HCT116 (cell line): ENCODE measurements around the gene ANKRD2. TPM values are rescaled to one million over a fixed set of nuclear protein-coding genes. Genes with fewer than 3 reads are reported as not detected.

Experiments
- ATAC-seq: fragments of 200-7000 bp; cut with Tn5 transposase; 2 replicates; pipeline ENCODE4 v1.9.1; 2020; ENCODE audit warnings: mild to moderate bottlenecking, moderate library complexity
- BruUV-seq: library from RNA; stranded (reverse); fragments of 400-500 nt; replicated peaks from 2 replicates; lab custom pipeline; 2021; lab: Mats Ljungman, UMichigan
- CTCF ChIA-PET: fragments of 300-600 bp; sonication (Branson Sonifier 250); formaldehyde crosslinking; loops from one replicate; lab custom pipeline; 2021; ENCODE audit warnings: antibody characterized with exemption; lab: Charles Lee
- POLR2A ChIA-PET: fragments of 300-600, 350-600 bp; sonication (Branson Sonifier 250); formaldehyde crosslinking; loops from one replicate; lab custom pipeline; 2021; ENCODE audit warnings: antibody characterized with exemption; lab: Charles Lee
- RAD21 ChIA-PET, 2 experiments: fragments of 300-600 bp; sonication (Branson Sonifier 250); formaldehyde crosslinking; loops; one replicate each; lab custom pipeline; 2023; ENCODE audit warnings: low total read pairs in 2 of 2; ENCODE audit not compliant: uncharacterized antibody in 2 of 2, unreplicated experiment in 2 of 2, low non-redundant PET in 1 of 2; lab: Charles Lee
- DNase-seq: peaks from one replicate; pipeline ENCODE4 v3.0.0-alpha.2; 2010; ENCODE audit warnings: low read depth, low spot score
- H2AFZ ChIP-seq: fragments of 200-600 bp; shearing (Covaris generic), sonication (generic); 2 replicates; pipeline ENCODE4 v1.6.1; 2017; ENCODE audit warnings: low read depth, mixed run types, mixed read lengths, antibody characterized with exemption, low read length; ENCODE audit not compliant: poor library complexity, severe bottlenecking
- H3K27ac ChIP-seq: 2 replicates; pipeline ENCODE4 v1.5.1; 2012; ENCODE audit warnings: low read depth, low read length
- H3K27me3 ChIP-seq: fragments of 200-600 bp; sonication (generic); 2 replicates; pipeline ENCODE4 v1.6.1; 2016; ENCODE audit warnings: mixed run types, low read length, mixed read lengths; ENCODE audit not compliant: insufficient read depth
- H3K36me3 ChIP-seq, 2 experiments: fragments of 200-500 bp in 1 of 2; fragments of 200-600 bp in 1 of 2; sonication (Bioruptor generic) in 1 of 2; sonication (generic) in 1 of 2; 2 replicates each; pipeline versions ENCODE4 v1.5.1 to v1.6.1; 2014 to 2016; ENCODE audit warnings: low read length in 2 of 2, inconsistent platforms in 1 of 2, mixed read lengths in 1 of 2, mixed run types in 1 of 2; ENCODE audit not compliant: insufficient read depth in 2 of 2, control insufficient read depth in 1 of 2
- H3K4me1 ChIP-seq, 2 experiments: fragments of 200-600 bp in 1 of 2; sonication (generic) in 1 of 2; 2 replicates each; pipeline versions ENCODE4 v1.5.1 to v1.6.1; 2012 to 2017; ENCODE audit warnings: low read length in 2 of 2, inconsistent platforms in 1 of 2, mild to moderate bottlenecking in 1 of 2, mixed read lengths in 1 of 2, mixed run types in 1 of 2, moderate library complexity in 1 of 2; ENCODE audit not compliant: insufficient read depth in 2 of 2, control insufficient read depth in 1 of 2
- H3K4me2 ChIP-seq: fragments of 200-600 bp; sonication (generic); 2 replicates; pipeline ENCODE4 v1.6.1; 2017; ENCODE audit warnings: mixed run types, low read length, mixed read lengths
- H3K4me3 ChIP-seq, 2 experiments: fragments of 200-600 bp in 1 of 2; sonication (generic) in 1 of 2; replicated peaks in 1 of 2; 2 replicates each; pipeline ENCODE4 v1.5.1; 2011 to 2016; ENCODE audit warnings: low read length in 2 of 2, control low read depth in 1 of 2, low read depth in 1 of 2, mild to moderate bottlenecking in 1 of 2, mixed read lengths in 1 of 2, mixed run types in 1 of 2
- H3K79me2 ChIP-seq: fragments of 200-600 bp; sonication (generic); 2 replicates; pipeline ENCODE4 v1.6.1; 2017; ENCODE audit warnings: mild to moderate bottlenecking, mixed run types, low read length, moderate library complexity, mixed read lengths; ENCODE audit not compliant: insufficient read depth
- H3K9ac ChIP-seq: fragments of 200-600 bp; sonication (generic); 2 replicates; pipeline ENCODE4 v1.6.1; 2016; ENCODE audit warnings: low read length, mixed read lengths
- H3K9me2 ChIP-seq: fragments of 200-600 bp; sonication (generic), shearing (Covaris generic); 2 replicates; pipeline ENCODE4 v1.6.1; 2017; ENCODE audit warnings: mixed run types, mild to moderate bottlenecking, moderate library complexity; ENCODE audit not compliant: insufficient read depth
- H3K9me3 ChIP-seq, 2 experiments: fragments of 200-500 bp in 1 of 2; fragments of 200-600 bp in 1 of 2; sonication (Bioruptor generic) in 1 of 2; sonication (generic) in 1 of 2; 2 replicates each; pipeline ENCODE4 v1.6.1; 2014 to 2017; ENCODE audit warnings: low read length in 2 of 2, mixed read lengths in 2 of 2, inconsistent platforms in 1 of 2, low read depth in 1 of 2, mild to moderate bottlenecking in 1 of 2, mixed run types in 1 of 2, moderate library complexity in 1 of 2; ENCODE audit not compliant: control insufficient read depth in 1 of 2, insufficient read depth in 1 of 2
- H4K20me1 ChIP-seq: fragments of 200-600 bp; sonication (generic), shearing (Covaris generic); 2 replicates; pipeline ENCODE4 v1.6.1; 2017; ENCODE audit warnings: mixed run types, mild to moderate bottlenecking, moderate library complexity; ENCODE audit not compliant: insufficient read depth
- CBX3 ChIP-seq: IDR thresholded peaks from 2 replicates; pipeline ENCODE4 v1.6.1; 2012; ENCODE audit warnings: low read depth
- CEBPB ChIP-seq: IDR thresholded peaks from 2 replicates; pipeline ENCODE4 v1.6.1; 2012; ENCODE audit warnings: low read depth
- CTCF ChIP-seq, 3 experiments: fragments of 200-600 bp in 1 of 3; sonication (generic) in 1 of 3; IDR thresholded peaks in 2 of 3; conservative IDR thresholded peaks in 1 of 3; 2 replicates each; pipeline ENCODE4 v1.5.1; 2012 to 2017; ENCODE audit warnings: low read depth in 2 of 3, low read length in 2 of 3, antibody characterized with exemption in 1 of 3, borderline replicate concordance in 1 of 3, control low read depth in 1 of 3, mild to moderate bottlenecking in 1 of 3, mixed read lengths in 1 of 3, mixed run types in 1 of 3, moderate library complexity in 1 of 3; ENCODE audit not compliant: insufficient read depth in 1 of 3
- EGR1 ChIP-seq: IDR thresholded peaks from 2 replicates; pipeline ENCODE4 v1.6.1; 2012; ENCODE audit warnings: low read depth
- ELF1 ChIP-seq: IDR thresholded peaks from 2 replicates; pipeline ENCODE4 v1.6.1; 2012; ENCODE audit warnings: low read depth, borderline replicate concordance
- EZH2phosphoT487 ChIP-seq: fragments of 200-600 bp; IDR thresholded peaks from 2 replicates; pipeline ENCODE4 v1.6.1; 2018; ENCODE audit warnings: antibody characterized with exemption, borderline replicate concordance
- MAX ChIP-seq: IDR thresholded peaks from 2 replicates; pipeline ENCODE4 v1.6.1; 2012
- POLR2A ChIP-seq: IDR thresholded peaks from 2 replicates; pipeline ENCODE4 v1.7.0; 2011; ENCODE audit warnings: borderline replicate concordance; ENCODE audit not compliant: insufficient read depth, insufficient read length; ENCODE audit errors: extremely low read depth
- POLR2AphosphoS5 ChIP-seq: IDR thresholded peaks from 2 replicates; pipeline ENCODE4 v1.6.1; 2011; ENCODE audit warnings: mild to moderate bottlenecking, low read depth, low read length, moderate library complexity
- RAD21 ChIP-seq: IDR thresholded peaks from 2 replicates; pipeline ENCODE4 v1.6.1; 2012; ENCODE audit warnings: low read depth, mild to moderate bottlenecking
- SIN3A ChIP-seq: IDR thresholded peaks from 2 replicates; pipeline ENCODE4 v1.6.1; 2012; ENCODE audit warnings: low read depth
- SP1 ChIP-seq: IDR thresholded peaks from 2 replicates; pipeline ENCODE4 v1.6.1; 2012; ENCODE audit warnings: low read depth
- SRF ChIP-seq: IDR thresholded peaks from 2 replicates; pipeline ENCODE4 v1.6.1; 2012; ENCODE audit warnings: low read depth
- YY1 ChIP-seq: IDR thresholded peaks from 2 replicates; pipeline ENCODE4 v1.6.1; 2011; ENCODE audit warnings: low read length, low read depth, moderate library complexity, mild to moderate bottlenecking; ENCODE audit not compliant: insufficient replicate concordance; ENCODE audit errors: extremely low read depth
- ZBTB33 ChIP-seq: IDR thresholded peaks from 2 replicates; pipeline ENCODE4 v1.6.1; 2011; ENCODE audit warnings: mild to moderate bottlenecking, low read length, moderate library complexity; ENCODE audit not compliant: insufficient replicate concordance; ENCODE audit errors: extremely low read depth
- intact Hi-C: fragments of 100-400 bp; cut with micrococcal nuclease; formaldehyde crosslinking; loops from 2 replicates; pipeline ENCODE4 v1.10.0; 2022
- total RNA-seq: library from RNA; stranded (reverse); gene quantifications from one replicate; pipeline ENCODE4 v1.2.1, GENCODE V29; 2021; ENCODE audit not compliant: unreplicated experiment

The ANKRD2 gene
- total RNA-seq, 1 experiment from 2014 or later: 0.15 TPM

- Histone ChIP-seq H2AFZ (no peak overlapping the region), H3K4me3 (no peak overlapping the region), H3K4me1 (no peaks in the 10 kb centered on the region), H3K4me2 (no peak overlapping the region), H3K27ac (no peak overlapping the region), H3K9ac (no peak overlapping the region), H3K27me3 (no peaks in the 10 kb centered on the region), H3K36me3 (no peaks in the 10 kb centered on the region), H3K79me2 (no peaks in the 10 kb centered on the region), H3K9me3 (peaks cover 0 to 15% of the 10 kb centered on the region in 2 experiments; a peak in 1 of 4 replicates), H4K20me1 (no peaks in the 10 kb centered on the region), H3K9me2 (no peaks in the 10 kb centered on the region)
- no TSS peak for BruUV-seq
- ChIA-PET POLR2A (no interaction called here), RAD21 (no interaction called here), CTCF (interaction anchor here (1.6 kb wide), 1 partner anchor 30 kb away, joined by 4 read pairs; no protein-coding TSS in a partner anchor)
- intact Hi-C loops: no loop called here
- ATAC-seq (no peak), DNase-seq (no peak)
- TF ChIP-seq EZH2phosphoT487 (no peak), SRF (no peak), YY1 (no peak), POLR2AphosphoS5 (no peak), MAX (no peak), CEBPB (no peak), SIN3A (no peak), RAD21 (no peak), CBX3 (no peak), CTCF (IDR thresholded peaks at IDR 0.05 in 2 of 3, conservative IDR thresholded peaks at IDR 0.05 in 1 of 3; ENCODE audit: borderline replicate concordance in 1 of 3, insufficient read depth in 1 of 3, low read depth in 2 of 3, low read length in 2 of 3) (no peak), EGR1 (no peak), POLR2A (no peak), ELF1 (no peak), ZBTB33 (no peak), SP1 (no peak)
- TF ChIP-seq, all 23 proteins: peak for 0
These were observed 7.8 kb upstream of the ANKRD2 start for GRCh38 chr10:97564776-97565175.
